Fibroblast of lung (primary cell): ENCODE measurements around the gene FGGY. TPM values are rescaled to one million over a fixed set of nuclear protein-coding genes. Genes with fewer than 3 reads are reported as not detected.

ENCODE experiments used
- DNase-seq, 2 donors: peaks; one replicate each; pipeline versions ENCODE4 v3.0.0 to v3.0.0-alpha.2; 2010; ENCODE audit warnings: low read depth in 2 of 2
- H2AFZ ChIP-seq: 2 replicates; pipeline ENCODE4 v1.5.1; 2012; ENCODE audit warnings: low read length, control low read depth, inconsistent platforms
- H3K27ac ChIP-seq: 2 replicates; pipeline ENCODE4 v1.5.1; 2011; ENCODE audit warnings: low read length, control low read depth; ENCODE audit not compliant: insufficient read depth
- H3K27me3 ChIP-seq: 2 replicates; pipeline ENCODE4 v1.5.1; 2011; ENCODE audit warnings: mild to moderate bottlenecking, low read length; ENCODE audit not compliant: control insufficient read depth, insufficient read depth
- H3K36me3 ChIP-seq: 2 replicates; pipeline ENCODE4 v1.5.1; 2011; ENCODE audit warnings: low read length; ENCODE audit not compliant: control insufficient read depth, insufficient read depth
- H3K4me1 ChIP-seq: 2 replicates; pipeline ENCODE4 v1.5.1; 2011; ENCODE audit warnings: low read length; ENCODE audit not compliant: control insufficient read depth, insufficient read depth; ENCODE audit errors: extremely low read depth
- H3K4me2 ChIP-seq: 2 replicates; pipeline ENCODE4 v1.5.1; 2011; ENCODE audit warnings: low read length, control low read depth; ENCODE audit not compliant: insufficient read depth; ENCODE audit errors: extremely low read depth
- H3K4me3 ChIP-seq, 4 experiments: fragments of 200-600 bp in 1 of 4; sonication (generic) in 1 of 4; replicated peaks in 1 of 4; 2 replicates each; pipeline ENCODE4 v1.5.1; 2011 to 2016; ENCODE audit warnings: low read length in 4 of 4, low read depth in 3 of 4, mild to moderate bottlenecking in 3 of 4, control low read depth in 2 of 4, inconsistent platforms in 1 of 4, mixed read lengths in 1 of 4; ENCODE audit not compliant: insufficient read depth in 1 of 4; ENCODE audit errors: control extremely low read depth in 1 of 4
- H3K79me2 ChIP-seq: 2 replicates; pipeline ENCODE4 v1.5.1; 2012; ENCODE audit warnings: mild to moderate bottlenecking, low read length, inconsistent platforms; ENCODE audit not compliant: control insufficient read depth, insufficient read depth
- H3K9ac ChIP-seq: 2 replicates; pipeline ENCODE4 v1.5.1; 2011; ENCODE audit warnings: mild to moderate bottlenecking, low read length, control low read depth; ENCODE audit not compliant: insufficient read depth
- H3K9me3 ChIP-seq: 2 replicates; pipeline ENCODE4 v1.5.1; 2012; ENCODE audit warnings: low read depth, low read length; ENCODE audit not compliant: control insufficient read depth, insufficient read depth
- H4K20me1 ChIP-seq: 2 replicates; pipeline ENCODE4 v1.5.1; 2011; ENCODE audit warnings: low read length; ENCODE audit not compliant: control insufficient read depth, insufficient read depth; ENCODE audit errors: extremely low read depth
- EZH2 ChIP-seq: IDR thresholded peaks from 2 replicates; pipeline ENCODE4 v1.5.1; 2012; ENCODE audit warnings: low read length, control low read depth, mild to moderate bottlenecking; ENCODE audit errors: missing control alignments
- polyA plus RNA-seq, 2 donors: library from polyadenylated mRNA; depleted of rRNA in 1 of 2; stranded (reverse) in 1 of 2; unstranded in 1 of 2; fragments of >200 nt; gene quantifications; 2 replicates each; pipeline ENCODE4 v1.2.1, GENCODE V29; 2011 to 2012; ENCODE audit warnings: missing spikeins in 1 of 2
- total RNA-seq: library from RNA; depleted of rRNA; stranded (reverse); fragments of >200 nt; gene quantifications from 2 replicates; pipeline ENCODE4 v1.2.1, GENCODE V29; 2014
- TF ChIP-seq, protein P1 (sequence below), 2 donors: IDR thresholded peaks in 1 of 2; conservative IDR thresholded peaks in 1 of 2; 1 replicate in 1 of 2; 2 replicates in 1 of 2; pipeline ENCODE4 v1.5.1; 2011 to 2012; ENCODE audit warnings: low read length in 2 of 2, control low read depth in 1 of 2, inconsistent platforms in 1 of 2, low read depth in 1 of 2, mild to moderate bottlenecking in 1 of 2

FGGY gene
- total and polyA plus RNA-seq, 2 donors (not counting 1 experiment from before 2014, with no cell fraction given), result 9.5 to 32.4 TPM

- H3K9me3 ChIP-seq, result no peaks in the 10 kb centered on the region
- H3K27me3 ChIP-seq, result no peaks in the 10 kb centered on the region
- H3K4me2 ChIP-seq, result no peak overlapping the region
- H4K20me1 ChIP-seq, result no peaks in the 10 kb centered on the region
- H3K9ac ChIP-seq, result no peak overlapping the region
- TF ChIP-seq, protein P1, sequence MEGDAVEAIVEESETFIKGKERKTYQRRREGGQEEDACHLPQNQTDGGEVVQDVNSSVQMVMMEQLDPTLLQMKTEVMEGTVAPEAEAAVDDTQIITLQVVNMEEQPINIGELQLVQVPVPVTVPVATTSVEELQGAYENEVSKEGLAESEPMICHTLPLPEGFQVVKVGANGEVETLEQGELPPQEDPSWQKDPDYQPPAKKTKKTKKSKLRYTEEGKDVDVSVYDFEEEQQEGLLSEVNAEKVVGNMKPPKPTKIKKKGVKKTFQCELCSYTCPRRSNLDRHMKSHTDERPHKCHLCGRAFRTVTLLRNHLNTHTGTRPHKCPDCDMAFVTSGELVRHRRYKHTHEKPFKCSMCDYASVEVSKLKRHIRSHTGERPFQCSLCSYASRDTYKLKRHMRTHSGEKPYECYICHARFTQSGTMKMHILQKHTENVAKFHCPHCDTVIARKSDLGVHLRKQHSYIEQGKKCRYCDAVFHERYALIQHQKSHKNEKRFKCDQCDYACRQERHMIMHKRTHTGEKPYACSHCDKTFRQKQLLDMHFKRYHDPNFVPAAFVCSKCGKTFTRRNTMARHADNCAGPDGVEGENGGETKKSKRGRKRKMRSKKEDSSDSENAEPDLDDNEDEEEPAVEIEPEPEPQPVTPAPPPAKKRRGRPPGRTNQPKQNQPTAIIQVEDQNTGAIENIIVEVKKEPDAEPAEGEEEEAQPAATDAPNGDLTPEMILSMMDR (conservative IDR thresholded peaks at IDR 0.05 in 1 of 2, IDR thresholded peaks at IDR 0.05 in 1 of 2; ENCODE audit: low read depth in 1 of 2, low read length in 2 of 2), result no peak
- no peak for TF ChIP-seq EZH2
- no peak overlapping the region for H3K27ac ChIP-seq
- peaks cover 2% of the 10 kb centered on the region for H3K4me1 ChIP-seq
- DNase-seq, result no peak
- no peak overlapping the region for H2AFZ ChIP-seq
- H3K36me3 ChIP-seq, result no peaks in the 10 kb centered on the region
- H3K4me3 ChIP-seq, result no peak overlapping the region
- no peaks in the 10 kb centered on the region for H3K79me2 ChIP-seq
These were observed 107.9 kb downstream of the FGGY start for GRCh38 chr1:59404796-59405195.

- no peak for DNase-seq
- no peaks in the 10 kb centered on the region for H3K9me3 ChIP-seq
- H2AFZ ChIP-seq, result no peak overlapping the region
- no peak overlapping the region for H3K9ac ChIP-seq
- H3K4me1 ChIP-seq, result peaks cover 2% of the 10 kb centered on the region
- no peak overlapping the region for H3K4me3 ChIP-seq
- H3K36me3 ChIP-seq, result no peaks in the 10 kb centered on the region
- H3K27me3 ChIP-seq, result no peaks in the 10 kb centered on the region
- no peak overlapping the region for H3K4me2 ChIP-seq
- no peaks in the 10 kb centered on the region for H4K20me1 ChIP-seq
- no peak overlapping the region for H3K27ac ChIP-seq
- TF ChIP-seq EZH2, result no peak
- TF ChIP-seq, protein P1 (conservative IDR thresholded peaks at IDR 0.05 in 1 of 2, IDR thresholded peaks at IDR 0.05 in 1 of 2; ENCODE audit: low read depth in 1 of 2, low read length in 2 of 2), result no peak
- H3K79me2 ChIP-seq, result no peaks in the 10 kb centered on the region
These were observed 109.7 kb downstream of the FGGY start for GRCh38 chr1:59406437-59407164.

- Histone ChIP-seq H3K9ac (no peak overlapping the region), H3K9me3 (no peaks in the 10 kb centered on the region), H3K79me2 (no peaks in the 10 kb centered on the region), H2AFZ (no peak overlapping the region), H4K20me1 (no peaks in the 10 kb centered on the region), H3K27ac (no peak overlapping the region), H3K4me2 (no peak overlapping the region), H3K27me3 (no peaks in the 10 kb centered on the region), H3K4me3 (no peak overlapping the region), H3K36me3 (no peaks in the 10 kb centered on the region), H3K4me1 (peaks cover 2% of the 10 kb centered on the region)
- TF ChIP-seq EZH2, result no peak
- TF ChIP-seq, protein P1 (conservative IDR thresholded peaks at IDR 0.05 in 1 of 2, IDR thresholded peaks at IDR 0.05 in 1 of 2; ENCODE audit: low read depth in 1 of 2, low read length in 2 of 2), result no peak
- peak; percentile 55 to 61 for DNase-seq
These were observed 111.8 kb downstream of the FGGY start for GRCh38 chr1:59408608-59409240.
